ENCODE results near the gene TFAP2A. TPM values are rescaled to one million over a fixed set of nuclear protein-coding genes. Genes with fewer than 3 reads are reported as not detected.

TFAP2A gene
- total RNA-seq, 1 donor from 2014 or later = 0.32 TPM

DNA sequence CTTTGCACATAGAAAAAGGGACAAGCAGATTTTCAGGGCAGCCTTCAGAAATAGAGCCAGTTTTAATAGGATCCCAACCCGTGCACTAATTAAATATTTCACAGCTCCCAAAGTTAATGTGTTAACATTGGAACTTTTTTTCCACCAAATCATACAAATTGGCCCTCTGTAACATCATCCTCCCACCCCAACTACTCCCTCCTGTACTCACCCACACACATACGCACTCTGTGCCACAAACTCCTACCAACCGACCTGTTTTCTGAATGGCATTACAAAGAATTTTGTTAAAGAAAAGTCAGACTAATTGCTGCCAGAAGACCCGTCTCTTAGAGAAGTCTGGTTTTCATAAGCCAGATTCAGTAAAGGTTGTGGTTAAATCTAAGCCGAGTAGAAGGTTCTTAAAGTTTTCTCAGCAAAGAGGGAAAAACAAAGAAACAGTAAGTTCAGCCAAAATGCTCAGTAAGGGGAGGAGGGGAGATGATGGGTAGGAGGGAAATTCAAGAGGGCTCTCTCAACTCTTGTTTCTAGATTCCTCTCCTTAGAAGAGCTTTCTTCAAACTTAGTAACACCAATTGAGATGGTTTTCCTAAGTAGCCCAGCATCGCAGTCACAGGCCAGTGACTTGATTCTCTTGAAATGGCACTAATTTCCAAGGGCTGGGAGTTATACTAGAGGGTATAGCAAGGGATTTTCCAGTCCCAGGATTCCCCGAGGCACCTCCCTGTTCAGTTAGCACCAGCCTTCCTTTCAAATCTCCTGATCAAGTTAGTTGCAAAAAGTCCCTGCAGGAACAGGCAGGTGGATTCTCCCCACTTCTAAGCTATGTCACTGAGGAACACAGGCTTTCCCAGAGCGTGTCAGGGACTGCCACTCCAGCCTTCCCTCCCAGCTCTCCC is 27.9 kb downstream of the TFAP2A start:
- TF ChIP-seq, protein P1, sequence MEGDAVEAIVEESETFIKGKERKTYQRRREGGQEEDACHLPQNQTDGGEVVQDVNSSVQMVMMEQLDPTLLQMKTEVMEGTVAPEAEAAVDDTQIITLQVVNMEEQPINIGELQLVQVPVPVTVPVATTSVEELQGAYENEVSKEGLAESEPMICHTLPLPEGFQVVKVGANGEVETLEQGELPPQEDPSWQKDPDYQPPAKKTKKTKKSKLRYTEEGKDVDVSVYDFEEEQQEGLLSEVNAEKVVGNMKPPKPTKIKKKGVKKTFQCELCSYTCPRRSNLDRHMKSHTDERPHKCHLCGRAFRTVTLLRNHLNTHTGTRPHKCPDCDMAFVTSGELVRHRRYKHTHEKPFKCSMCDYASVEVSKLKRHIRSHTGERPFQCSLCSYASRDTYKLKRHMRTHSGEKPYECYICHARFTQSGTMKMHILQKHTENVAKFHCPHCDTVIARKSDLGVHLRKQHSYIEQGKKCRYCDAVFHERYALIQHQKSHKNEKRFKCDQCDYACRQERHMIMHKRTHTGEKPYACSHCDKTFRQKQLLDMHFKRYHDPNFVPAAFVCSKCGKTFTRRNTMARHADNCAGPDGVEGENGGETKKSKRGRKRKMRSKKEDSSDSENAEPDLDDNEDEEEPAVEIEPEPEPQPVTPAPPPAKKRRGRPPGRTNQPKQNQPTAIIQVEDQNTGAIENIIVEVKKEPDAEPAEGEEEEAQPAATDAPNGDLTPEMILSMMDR (IDR thresholded peaks at IDR 0.05; ENCODE audit: partially characterized antibody, unreplicated experiment) = no peak
- peaks cover 18% of the 10 kb centered on the region for H3K4me1 Mint-ChIP-seq (ENCODE audit: low read depth, unreplicated experiment)
- no peaks in the 10 kb centered on the region for H3K36me3 Mint-ChIP-seq (ENCODE audit: unreplicated experiment)

DNA sequence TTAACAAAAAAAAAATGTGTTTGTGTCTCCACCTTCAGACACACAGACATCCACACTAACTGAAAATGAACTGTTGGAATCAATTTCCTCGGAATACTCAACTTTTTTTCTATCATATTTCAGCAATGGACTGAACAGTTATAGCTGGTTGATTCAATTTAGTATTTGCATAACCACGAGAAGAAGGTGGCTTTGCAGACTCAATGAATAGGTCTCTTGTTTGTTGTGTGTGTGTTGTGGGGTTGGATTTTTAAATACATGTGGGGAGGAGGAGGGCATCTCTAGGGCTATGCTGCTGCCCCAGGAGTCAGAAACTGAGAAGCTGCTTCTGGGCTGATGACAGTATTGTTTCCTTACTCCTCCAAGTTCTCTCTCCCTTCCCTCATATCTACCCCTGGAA is 28.7 kb downstream of the TFAP2A start:
- Mint-ChIP-seq H3K4me3 (ENCODE audit: unreplicated experiment) (no peak overlapping the region), H3K4me1 (ENCODE audit: low read depth, unreplicated experiment) (peaks cover 18% of the 10 kb centered on the region), H3K36me3 (ENCODE audit: unreplicated experiment) (no peaks in the 10 kb centered on the region), H3K27ac (ENCODE audit: unreplicated experiment) (no peak overlapping the region), H3K9me3 (ENCODE audit: unreplicated experiment) (peaks cover 9% of the 10 kb centered on the region), H3K27me3 (ENCODE audit: unreplicated experiment) (peaks cover 63% of the 10 kb centered on the region)
- no peak for DNase-seq
- TF ChIP-seq, protein P1 (IDR thresholded peaks at IDR 0.05; ENCODE audit: partially characterized antibody, unreplicated experiment) = no peak

More for the DNA sequence above, 27.9 kb downstream of the TFAP2A start:
- Mint-ChIP-seq H3K9me3 (ENCODE audit: unreplicated experiment) (peaks cover 9% of the 10 kb centered on the region), H3K4me3 (ENCODE audit: unreplicated experiment) (no peak overlapping the region), H3K27ac (ENCODE audit: unreplicated experiment) (no peak overlapping the region), H3K27me3 (ENCODE audit: unreplicated experiment) (peaks cover 69% of the 10 kb centered on the region)
- DNase-seq = no peak

DNA sequence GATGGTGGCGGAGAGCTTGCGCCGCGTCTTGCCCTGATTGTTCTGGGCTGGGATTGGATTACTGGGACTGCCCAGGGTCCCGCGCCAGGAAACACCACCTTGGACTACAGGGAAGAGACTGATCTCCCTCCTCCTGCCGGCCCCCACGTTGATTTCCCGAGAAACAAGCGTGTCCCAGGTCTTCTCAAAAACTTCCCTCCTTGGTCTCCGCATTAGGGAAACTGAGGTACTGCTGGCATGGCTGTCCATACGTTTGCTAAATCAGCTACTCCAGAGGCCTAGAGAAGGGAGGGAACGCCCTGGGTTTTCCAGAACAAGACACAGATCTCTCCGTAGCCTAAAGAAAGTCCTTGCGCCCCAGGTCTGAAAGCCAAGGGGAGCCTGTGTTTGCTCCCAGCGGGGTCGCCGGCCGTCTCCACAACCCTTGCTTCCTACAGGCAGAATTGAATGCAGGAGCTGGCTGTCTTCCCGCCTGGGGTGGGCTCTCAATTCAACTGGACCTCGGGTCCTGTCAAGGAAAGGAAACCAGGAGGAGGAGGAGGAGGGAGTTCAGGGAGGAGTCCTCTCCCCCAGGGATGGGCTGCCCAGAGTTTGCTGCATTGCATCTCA is 29.2 kb downstream of the TFAP2A start:
- DNase-seq = peak; percentile 36
- H3K27me3 Mint-ChIP-seq (ENCODE audit: unreplicated experiment) = peaks cover 64% of the 10 kb centered on the region
- H3K27ac Mint-ChIP-seq (ENCODE audit: unreplicated experiment) = no peak overlapping the region
- TF ChIP-seq, protein P1 (IDR thresholded peaks at IDR 0.05; ENCODE audit: partially characterized antibody, unreplicated experiment) = no peak
- peaks cover 12% of the 10 kb centered on the region for H3K9me3 Mint-ChIP-seq (ENCODE audit: unreplicated experiment)
- peaks cover 18% of the 10 kb centered on the region for H3K4me1 Mint-ChIP-seq (ENCODE audit: low read depth, unreplicated experiment)
- H3K36me3 Mint-ChIP-seq (ENCODE audit: unreplicated experiment) = no peaks in the 10 kb centered on the region
- H3K4me3 Mint-ChIP-seq (ENCODE audit: unreplicated experiment) = no peak overlapping the region

DNA sequence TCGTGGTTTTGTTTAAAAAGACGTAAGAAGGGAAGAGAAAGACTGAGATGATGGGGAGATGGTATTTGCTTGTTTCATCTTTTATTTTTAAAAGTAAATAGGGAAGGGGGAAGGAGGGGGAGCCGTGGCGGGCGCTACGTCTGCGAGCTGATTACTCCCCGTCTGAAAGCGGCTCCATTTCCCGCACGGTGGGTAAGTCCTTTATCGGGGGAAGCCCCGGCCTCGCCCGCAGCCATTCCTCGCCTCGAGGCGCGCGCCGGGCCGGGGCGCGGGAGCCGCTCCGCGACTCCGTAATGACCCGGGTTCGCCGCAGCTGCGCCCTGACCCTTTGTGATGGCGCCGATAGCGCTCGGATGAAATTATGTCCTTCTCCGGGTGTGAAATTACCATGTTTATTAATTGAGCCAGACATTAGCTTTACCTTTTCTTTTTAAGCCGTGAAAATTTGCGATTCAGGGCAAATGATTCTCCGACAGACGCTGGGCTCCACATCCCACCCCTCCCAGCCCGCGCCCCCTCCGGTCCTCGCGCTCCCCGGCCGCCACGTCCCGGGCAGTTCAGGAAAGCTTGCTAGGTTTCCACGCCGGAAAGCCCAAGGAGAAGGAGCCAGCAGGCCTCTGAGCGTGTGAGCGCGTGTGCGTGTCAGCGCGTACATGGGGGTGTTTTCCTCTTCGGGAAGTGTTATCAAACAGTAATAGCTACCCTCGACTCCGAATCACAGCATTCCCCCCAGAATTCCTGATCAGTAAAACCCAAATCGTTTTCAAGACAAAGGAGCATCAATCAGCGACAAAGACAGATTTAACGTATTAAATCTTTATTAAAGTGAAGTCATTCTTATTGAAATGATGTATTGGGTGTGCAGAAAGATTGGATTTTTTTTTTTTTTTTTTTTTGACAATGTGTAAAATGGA is 30.0 kb downstream of the TFAP2A start:
- peaks cover 15% of the 10 kb centered on the region for H3K4me1 Mint-ChIP-seq (ENCODE audit: low read depth, unreplicated experiment)
- peak; percentile 45 for DNase-seq
- H3K36me3 Mint-ChIP-seq (ENCODE audit: unreplicated experiment) = no peaks in the 10 kb centered on the region
- peaks cover 12% of the 10 kb centered on the region for H3K9me3 Mint-ChIP-seq (ENCODE audit: unreplicated experiment)
- H3K4me3 Mint-ChIP-seq (ENCODE audit: unreplicated experiment) = peak overlapping the region; percentile 81
- TF ChIP-seq, protein P1 (IDR thresholded peaks at IDR 0.05; ENCODE audit: partially characterized antibody, unreplicated experiment) = no peak
- H3K27ac Mint-ChIP-seq (ENCODE audit: unreplicated experiment) = no peak overlapping the region
- peaks cover 58% of the 10 kb centered on the region for H3K27me3 Mint-ChIP-seq (ENCODE audit: unreplicated experiment)

Measured in glutamatergic neuron (in vitro differentiated cells).